GM19395 (cell line): Measurements from ENCODE around the gene PSME4.

Experiments used
- ATAC-seq: cut with Tn5 transposase; IDR thresholded peaks from one replicate; pipeline ENCODE4 v1.9.1; 2021; ENCODE audit warnings: mild to moderate bottlenecking, moderate library complexity; ENCODE audit not compliant: unreplicated experiment

PSME4 gene

GRCh38 chr2:53970724-53971602 is at the start of gene PSME4:
Gene PSME4 (minus strand): TSS chr2:53970993. CDS start chr2:53970784, 209 bp downstream.
- ATAC-seq = peak; percentile 85

- no peak for ATAC-seq
Observed at GRCh38 chr2:54015798-54016699, 45.3 kb upstream of the PSME4 start.

- ATAC-seq = no peak
Observed at GRCh38 chr2:54013996-54014395, 43.2 kb upstream of the PSME4 start.

- no peak for ATAC-seq
Observed at GRCh38 chr2:54012538-54013141, 41.8 kb upstream of the PSME4 start.

- ATAC-seq = no peak
Observed at GRCh38 chr2:54009549-54009948, 38.8 kb upstream of the PSME4 start.

GRCh38 chr2:54008439-54008838 is 37.6 kb upstream of the PSME4 start:
- no peak for ATAC-seq

- ATAC-seq = no peak
Observed at GRCh38 chr2:54000524-54000923, 29.7 kb upstream of the PSME4 start.

- ATAC-seq = no peak
Observed at GRCh38 chr2:54000122-54000521, 29.3 kb upstream of the PSME4 start.

- no peak for ATAC-seq
Observed at GRCh38 chr2:53998834-53999233, 28.0 kb upstream of the PSME4 start.

GRCh38 chr2:53994818-53995808 is 24.3 kb upstream of the PSME4 start:
- peak; percentile 78 for ATAC-seq

- ATAC-seq = no peak
Observed at GRCh38 chr2:53991948-53992347, 21.2 kb upstream of the PSME4 start.

GRCh38 chr2:53989210-53989862 is 18.5 kb upstream of the PSME4 start:
- no peak for ATAC-seq

- ATAC-seq = no peak
Observed at GRCh38 chr2:53987336-53987921, 16.6 kb upstream of the PSME4 start.

- no peak for ATAC-seq
Observed at GRCh38 chr2:53985646-53986045, 14.9 kb upstream of the PSME4 start.

- ATAC-seq = peak; percentile 35
Observed at GRCh38 chr2:53969968-53970723, 647 bp downstream of the PSME4 start.

- peak; percentile 27 for ATAC-seq
Observed at GRCh38 chr2:53969285-53969967, 1.4 kb downstream of the PSME4 start.

GRCh38 chr2:53964987-53965687 is 5.7 kb downstream of the PSME4 start:
- ATAC-seq = no peak
